ENCODE measurements around the gene STOML1. TPM values are rescaled to one million over a fixed set of nuclear protein-coding genes. Genes with fewer than 3 reads are reported as not detected.

STOML1 gene
- total RNA-seq, 1 experiment from 2014 or later, result 2.5 TPM

- no peak overlapping the region; a peak in 1 of 7 replicates for H3K27ac Mint-ChIP-seq
- Histone ChIP-seq H3K79me1 (ENCODE audit: insufficient read depth, low read depth, low read length, poor library complexity, severe bottlenecking) (no peaks in the 10 kb centered on the region), H3K56ac (ENCODE audit: insufficient read length, low read depth, low read length) (no peak overlapping the region), H3K4me1 (ENCODE audit: insufficient read depth, low read length) (peaks cover 3% of the 10 kb centered on the region; the same call in 1 of the 2 replicates), H3K9ac (ENCODE audit: extremely low read depth, insufficient read length, low read length) (no peak overlapping the region), H3K27ac (ENCODE audit: insufficient read length, low read depth, low read length) (no peak overlapping the region), H3T11ph (ENCODE audit: low read length) (no peak overlapping the region), H3K27me3 (ENCODE audit: insufficient read depth, low read length) (no peaks in the 10 kb centered on the region), H3K23ac (ENCODE audit: insufficient read length, low read depth, low read length) (no peak overlapping the region), H2AFZ (ENCODE audit: low read length) (no peak overlapping the region), H3K18ac (ENCODE audit: insufficient read length, low read depth, low read length) (no peak overlapping the region), H3K14ac (ENCODE audit: insufficient read depth, low read length) (no peak overlapping the region), H2BK120ac (ENCODE audit: low read depth, low read length, poor library complexity, severe bottlenecking) (no peak overlapping the region), H2BK20ac (ENCODE audit: low read depth, low read length, poor library complexity, severe bottlenecking) (no peak overlapping the region), H3K79me2 (ENCODE audit: insufficient read depth, low read length) (no peaks in the 10 kb centered on the region), H2BK5ac (ENCODE audit: insufficient read length, low read length) (no peak overlapping the region), H4K5ac (ENCODE audit: insufficient read length, low read depth, low read length) (no peak overlapping the region), H3K23me2 (ENCODE audit: insufficient read length, low read depth, low read length, poor library complexity, severe bottlenecking) (no peaks in the 10 kb centered on the region), H3K9me3 (ENCODE audit: control insufficient read depth, low read depth, low read length) (no peaks in the 10 kb centered on the region), H3K4me2 (ENCODE audit: insufficient read depth, insufficient read length, low read length) (no peak overlapping the region), H2BK12ac (ENCODE audit: insufficient read length, low read depth, low read length) (no peak overlapping the region), H2AK5ac (ENCODE audit: insufficient read length, low read length) (no peak overlapping the region), H4K20me1 (ENCODE audit: control insufficient read depth, insufficient read depth, insufficient read length) (no peaks in the 10 kb centered on the region), H2BK15ac (ENCODE audit: low read depth, low read length) (no peak overlapping the region), H4K8ac (replicated peaks; ENCODE audit: insufficient read length, low read depth, low read length) (no peak overlapping the region), H4K91ac (ENCODE audit: insufficient read length, low read depth, low read length) (no peak overlapping the region), H3K4ac (ENCODE audit: low read depth, low read length) (no peak overlapping the region)
- H3K4me3 Mint-ChIP-seq, result no peak overlapping the region; a peak in 1 of 5 replicates
- peaks cover 31 to 37% of the 10 kb centered on the region in 2 experiments for H3K4me1 Mint-ChIP-seq
- no peaks in the 10 kb centered on the region; a peak in 1 of 5 replicates for H3K9me3 Mint-ChIP-seq
- DNase-seq, result no peak
- no peak for TF ChIP-seq CTCF (conservative IDR thresholded peaks at IDR 0.05)
- WGBS (ENCODE audit: extremely low coverage, insufficient read length, low lambda C conversion rate), result no CpG with 5 or more reads among the region's 21 CpGs
- peaks cover 2% of the 10 kb centered on the region; the same call in 1 of the 2 replicates for H3K27me3 Mint-ChIP-seq (ENCODE audit: low read depth)
- H3K36me3 Mint-ChIP-seq (ENCODE audit: insufficient read depth in 1 of 3, low read depth in 3 of 3), result peaks cover 6 to 16% (median 13%) of the 10 kb centered on the region in 3 experiments; a peak in 6 of 7 replicates
These were observed 45.3 kb upstream of the STOML1 start for GRCh38 chr15:74037171-74038117.

All from H9 (cell line).